Large intestine (tissue), 3 donors: ENCODE results near the gene SUSD6. TPM values are rescaled to one million over a fixed set of nuclear protein-coding genes. Genes with fewer than 3 reads are reported as not detected.
"Not testable (repeated sequence)": the region's sequence is repeated elsewhere in the genome, so short reads cannot be mapped to it uniquely, and the experiment has no call there.

Experiments used
- DNase-seq, 2 donors: peaks; one replicate each; pipeline versions ENCODE4 v3.0.0 to v3.0.0-alpha.2; 2013
- H3K27ac ChIP-seq: one replicate; pipeline ENCODE4 v1.5.1; 2013; ENCODE audit warnings: low read length
- H3K27me3 ChIP-seq: 2 replicates; pipeline ENCODE4 v1.6.1; 2013; ENCODE audit warnings: low read length; ENCODE audit not compliant: control insufficient read depth, insufficient read depth
- H3K36me3 ChIP-seq: 2 replicates; pipeline ENCODE4 v1.6.1; 2013; ENCODE audit warnings: low read length; ENCODE audit not compliant: control insufficient read depth, insufficient read depth
- H3K4me1 ChIP-seq: one replicate; pipeline ENCODE4 v1.6.1; 2013; ENCODE audit warnings: low read length; ENCODE audit not compliant: control insufficient read depth, insufficient read depth
- H3K4me3 ChIP-seq: one replicate; pipeline ENCODE4 v1.5.1; 2013; ENCODE audit warnings: low read length
- H3K9me3 ChIP-seq: one replicate; pipeline ENCODE4 v1.6.1; 2013; ENCODE audit warnings: mild to moderate bottlenecking, low read depth, low read length, moderate library complexity; ENCODE audit not compliant: control insufficient read depth
- WGBS: methylation state at CpG from one replicate; pipeline ENCODE4 v1.1.5; 2013; ENCODE audit warnings: low lambda C conversion rate; ENCODE audit not compliant: insufficient coverage; 5-methylcytosine and 5-hydroxymethylcytosine counted together
- polyA plus RNA-seq: library from polyadenylated mRNA; unstranded; fragments of 120-200 nt; gene quantifications from one replicate; pipeline ENCODE4 v1.2.1, GENCODE V29; 2013

SUSD6 gene
- polyA plus RNA-seq, 1 donor: 40.4 TPM

- H3K4me1 ChIP-seq: no peaks in the 10 kb centered on the region
- DNase-seq: peak; percentile 65 to 74
- H3K27ac ChIP-seq: no peak overlapping the region
- no peaks in the 10 kb centered on the region for H3K27me3 ChIP-seq
- no peaks in the 10 kb centered on the region for H3K36me3 ChIP-seq
- no CpG with 5 or more reads among the region's 51 CpGs for WGBS
- H3K4me3 ChIP-seq: peak overlapping the region; percentile 31
- no peaks in the 10 kb centered on the region for H3K9me3 ChIP-seq
These were observed 115.5 kb downstream of the SUSD6 start for GRCh38 chr14:69726761-69727511.

DNA sequence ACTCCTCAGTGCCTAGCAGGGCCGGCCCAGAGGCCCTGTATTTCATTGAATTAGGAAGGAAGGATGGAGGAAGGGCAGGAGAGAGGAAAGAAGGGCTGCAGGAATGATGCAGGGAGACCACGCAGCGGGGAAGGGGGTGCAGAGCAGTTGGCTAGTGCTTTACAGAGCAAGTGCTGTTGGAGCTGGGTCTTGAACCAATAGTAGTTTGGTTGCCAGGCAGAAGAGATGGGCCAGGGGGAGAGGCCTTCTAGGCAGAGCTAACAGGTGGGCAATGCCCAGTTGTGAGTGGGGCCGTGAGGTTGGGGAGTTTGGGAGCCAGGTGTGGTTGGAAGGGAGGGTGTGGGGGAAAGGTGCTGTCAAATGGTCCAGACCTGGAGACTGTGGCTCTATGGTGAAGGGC, 116.5 kb downstream of the SUSD6 start:
- no peaks in the 10 kb centered on the region for H3K27me3 ChIP-seq
- no peak for DNase-seq
- H3K4me3 ChIP-seq: no peak overlapping the region
- no peaks in the 10 kb centered on the region for H3K36me3 ChIP-seq
- WGBS: no CpG with 5 or more reads among the region's 4 CpGs
- no peaks in the 10 kb centered on the region for H3K9me3 ChIP-seq
- no peaks in the 10 kb centered on the region for H3K4me1 ChIP-seq
- H3K27ac ChIP-seq: no peak overlapping the region

DNA sequence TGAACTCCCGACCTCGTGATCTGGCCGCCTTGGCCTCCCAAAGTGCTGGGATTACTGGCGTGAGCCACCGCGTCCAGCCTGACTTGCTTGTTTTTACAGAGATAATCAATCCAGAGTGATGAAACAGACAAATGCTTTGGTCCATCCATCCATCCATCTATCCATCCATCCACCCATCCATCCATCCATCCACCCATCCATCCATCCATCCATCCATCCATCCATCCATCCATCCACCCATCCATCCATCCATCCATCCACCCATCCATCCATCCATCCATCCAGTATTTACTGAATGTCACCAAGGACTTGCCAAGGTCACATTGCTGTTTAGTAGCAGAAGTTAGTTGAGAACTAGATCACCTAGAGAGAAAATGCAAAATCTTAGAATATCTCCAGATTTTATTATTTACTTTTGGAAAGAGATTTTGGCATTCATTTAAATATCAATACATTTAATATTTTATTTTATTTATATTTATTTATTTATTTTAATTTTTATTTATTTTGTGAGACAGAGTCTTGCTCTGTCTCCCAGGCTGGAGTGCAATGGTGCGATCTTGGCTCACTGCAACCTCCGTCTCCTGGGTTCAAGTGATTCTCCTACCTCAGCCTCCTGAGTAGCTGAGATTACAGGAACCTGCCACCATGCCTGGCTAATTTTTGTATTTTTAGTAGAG, 120.7 kb downstream of the SUSD6 start:
- not testable (repeated sequence) for H3K9me3 ChIP-seq, DNase-seq, H3K27ac ChIP-seq, H3K36me3 ChIP-seq, H3K4me3 ChIP-seq, H3K4me1 ChIP-seq, H3K27me3 ChIP-seq
- WGBS: no CpG with 5 or more reads among the region's 8 CpGs

DNA sequence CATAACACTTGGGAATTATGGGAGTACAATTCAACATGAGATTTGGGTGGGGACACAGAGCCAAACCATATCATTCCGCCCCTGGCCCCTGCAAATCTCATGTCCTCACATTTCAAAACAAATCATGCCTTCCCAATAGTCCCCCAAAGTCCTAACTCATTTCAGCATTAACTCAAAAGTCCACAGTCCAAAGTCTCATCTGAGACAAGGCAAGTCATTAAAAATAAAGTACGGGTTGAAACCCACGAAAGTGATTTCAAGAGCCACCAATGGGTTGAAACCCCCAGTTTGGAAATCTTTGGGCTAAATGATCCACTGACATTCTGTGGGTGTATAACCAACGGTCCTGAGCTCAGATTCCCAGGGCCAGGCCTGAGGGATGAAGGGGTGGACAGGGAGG, 125.0 kb downstream of the SUSD6 start:
- not testable (repeated sequence) for DNase-seq, H3K4me3 ChIP-seq, H3K9me3 ChIP-seq, H3K4me1 ChIP-seq, H3K36me3 ChIP-seq, H3K27ac ChIP-seq, H3K27me3 ChIP-seq
- no CpG with 5 or more reads among the region's 4 CpGs for WGBS

- Histone ChIP-seq H3K27ac (peak overlapping the region; percentile 33), H3K4me3 (no peak overlapping the region), H3K36me3 (no peaks in the 10 kb centered on the region), H3K27me3 (no peaks in the 10 kb centered on the region), H3K9me3 (no peaks in the 10 kb centered on the region), H3K4me1 (no peaks in the 10 kb centered on the region)
- DNase-seq: peak; percentile 26 to 57
- WGBS: no CpG with 5 or more reads among the region's 1 CpG
These were observed 129.7 kb downstream of the SUSD6 start for GRCh38 chr14:69741055-69741454.

- no peaks in the 10 kb centered on the region for H3K9me3 ChIP-seq
- no peak overlapping the region for H3K4me3 ChIP-seq
- DNase-seq: peak; percentile 47 to 86
- no peaks in the 10 kb centered on the region for H3K36me3 ChIP-seq
- peak overlapping the region; percentile 86 for H3K27ac ChIP-seq
- H3K27me3 ChIP-seq: no peaks in the 10 kb centered on the region
- peaks cover 30% of the 10 kb centered on the region for H3K4me1 ChIP-seq
- no CpG with 5 or more reads among the region's 1 CpG for WGBS
These were observed 138.6 kb downstream of the SUSD6 start for GRCh38 chr14:69749956-69750355.

DNA sequence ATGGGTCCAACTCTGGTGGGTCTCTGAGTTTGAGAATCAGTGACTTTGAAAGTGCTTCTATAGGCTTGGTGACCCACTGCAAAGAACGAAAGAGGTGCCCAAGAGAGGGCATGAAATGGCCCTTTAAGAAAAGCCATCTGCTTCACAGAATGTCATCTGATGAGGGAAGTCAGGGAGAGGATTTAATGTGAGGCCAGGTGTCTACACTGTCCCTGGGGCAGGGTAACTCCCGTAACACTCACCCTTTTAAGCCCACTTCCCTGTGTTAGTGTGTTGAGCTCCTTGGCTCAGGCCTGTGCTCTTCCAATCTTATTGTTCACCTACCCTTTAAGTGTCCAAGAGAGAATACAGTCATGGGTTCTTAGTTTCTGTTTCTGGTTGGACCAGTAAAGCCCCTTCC, 139.1 kb downstream of the SUSD6 start:
- no peaks in the 10 kb centered on the region for H3K36me3 ChIP-seq
- no peak for DNase-seq
- no peaks in the 10 kb centered on the region for H3K27me3 ChIP-seq
- no peak overlapping the region for H3K4me3 ChIP-seq
- no CpG with 5 or more reads among the region's 2 CpGs for WGBS
- H3K4me1 ChIP-seq: peaks cover 35% of the 10 kb centered on the region
- H3K9me3 ChIP-seq: no peaks in the 10 kb centered on the region
- peak overlapping the region; percentile 86 for H3K27ac ChIP-seq

- no CpG with 5 or more reads among the region's 1 CpG for WGBS
- Histone ChIP-seq H3K27ac (no peak overlapping the region), H3K9me3 (peaks cover under 1% of the 10 kb centered on the region), H3K4me1 (peaks cover 46% of the 10 kb centered on the region), H3K36me3 (no peaks in the 10 kb centered on the region), H3K27me3 (no peaks in the 10 kb centered on the region), H3K4me3 (no peak overlapping the region)
- DNase-seq: no peak
These were observed 141.4 kb downstream of the SUSD6 start for GRCh38 chr14:69752773-69753172.

DNA sequence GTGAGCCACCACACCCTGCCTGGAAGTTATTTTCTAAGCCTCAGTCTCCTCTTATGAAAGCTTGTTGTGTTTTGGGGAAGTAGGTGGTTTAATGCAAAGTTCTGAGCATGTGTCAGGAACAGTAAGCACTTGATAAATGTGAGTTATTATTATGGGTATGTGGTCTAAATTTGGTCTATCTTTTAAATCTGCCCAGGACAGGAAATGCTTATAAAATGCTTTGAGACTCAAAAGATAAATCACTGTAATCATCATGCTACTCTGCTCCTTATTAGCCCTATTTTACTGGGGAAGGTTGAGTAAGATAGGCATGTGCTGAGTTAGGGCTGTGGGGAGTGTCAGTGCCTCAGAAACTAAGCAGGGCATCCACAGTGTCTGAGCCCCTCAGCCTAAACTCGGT, 142.5 kb downstream of the SUSD6 start:
- H3K9me3 ChIP-seq: peaks cover 2% of the 10 kb centered on the region
- H3K4me1 ChIP-seq: peaks cover 46% of the 10 kb centered on the region
- H3K4me3 ChIP-seq: no peak overlapping the region
- H3K27me3 ChIP-seq: no peaks in the 10 kb centered on the region
- WGBS: no CpG with 5 or more reads among the region's 1 CpG
- H3K27ac ChIP-seq: peak overlapping the region; percentile 100
- no peaks in the 10 kb centered on the region for H3K36me3 ChIP-seq
- DNase-seq: no peak

DNA sequence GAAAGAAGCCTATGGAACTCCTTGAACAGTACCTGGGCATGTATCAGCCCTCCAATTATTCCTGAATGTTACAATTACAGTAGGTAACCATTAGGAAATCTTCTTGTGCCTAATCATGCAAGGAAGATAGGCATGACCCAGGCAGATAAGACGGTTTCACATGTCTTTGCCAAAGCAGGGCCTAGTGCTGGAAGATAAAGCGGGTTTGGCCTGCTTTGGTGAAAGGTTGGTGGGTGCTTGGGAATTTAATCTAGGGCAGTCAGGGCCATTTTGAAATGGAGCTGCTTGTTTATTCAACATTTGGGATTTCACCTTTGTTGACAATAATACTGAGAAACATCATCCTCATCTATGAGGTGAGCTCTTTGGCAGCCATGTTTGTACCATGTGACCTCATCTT, 143.1 kb downstream of the SUSD6 start:
- DNase-seq: no peak
- no peak overlapping the region for H3K4me3 ChIP-seq
- H3K27ac ChIP-seq: peak overlapping the region; percentile 100
- no peaks in the 10 kb centered on the region for H3K36me3 ChIP-seq
- H3K4me1 ChIP-seq: peaks cover 40% of the 10 kb centered on the region
- H3K27me3 ChIP-seq: no peaks in the 10 kb centered on the region
- WGBS: no CpG with 5 or more reads among the region's 2 CpGs
- peaks cover 2% of the 10 kb centered on the region for H3K9me3 ChIP-seq

DNA sequence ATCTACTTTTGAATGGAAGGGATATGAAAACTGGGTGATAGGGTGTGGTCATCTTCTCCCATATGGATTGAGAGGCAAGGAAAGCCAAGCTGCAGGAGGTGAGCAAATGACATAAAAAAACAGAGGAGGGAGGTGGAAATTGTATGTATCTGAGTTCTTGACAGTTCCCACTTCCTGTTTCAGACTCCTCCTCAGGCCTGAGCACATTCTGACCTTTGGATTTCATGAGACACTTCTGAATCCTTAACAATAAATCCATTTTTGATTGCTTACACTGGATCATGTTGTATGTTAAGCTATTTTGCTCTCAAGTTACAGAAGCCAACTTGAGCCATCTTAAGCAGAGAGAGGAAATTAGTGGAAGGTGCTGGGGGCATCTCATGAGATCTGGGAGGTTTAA, 143.9 kb downstream of the SUSD6 start:
- no peaks in the 10 kb centered on the region for H3K36me3 ChIP-seq
- H3K27ac ChIP-seq: peak overlapping the region; percentile 100
- DNase-seq: peak; percentile 68 to 87
- H3K4me1 ChIP-seq: peaks cover 35% of the 10 kb centered on the region
- H3K9me3 ChIP-seq: peaks cover 2% of the 10 kb centered on the region
- H3K4me3 ChIP-seq: no peak overlapping the region
- no peaks in the 10 kb centered on the region for H3K27me3 ChIP-seq
